ENCODE data around the gene SCD5. TPM values are rescaled to one million over a fixed set of nuclear protein-coding genes. Genes with fewer than 3 reads are reported as not detected.

Gene SCD5
- total and polyA plus RNA-seq, 2 of the 13 experiments (the other 11 are each of a cell fraction or from before 2014, with no cell fraction given), result not detected

GRCh38 chr4:82780752-82781231 lies 17.8 kb downstream of the SCD5 start (continued):
- no peak for TF ChIP-seq ZNF207 (IDR thresholded peaks at IDR 0.05; ENCODE audit: borderline replicate concordance)
- TF ChIP-seq MLLT10 (CRISPR knock-in tag; IDR thresholded peaks at IDR 0.05), result no peak
- no peak for TF ChIP-seq HDAC2 (CRISPR knock-in tag; IDR thresholded peaks at IDR 0.05)
- peak; percentile 14; the same call in 1 of the 2 replicates for TF ChIP-seq TFAP4 (IDR thresholded peaks at IDR 0.05; ENCODE audit: borderline replicate concordance, low read depth)
- TF ChIP-seq ZNF775 (CRISPR knock-in tag; IDR thresholded peaks at IDR 0.05; ENCODE audit: borderline replicate concordance), result no peak
- no peak for TF ChIP-seq ZNF337 (CRISPR knock-in tag; IDR thresholded peaks at IDR 0.05; ENCODE audit: borderline replicate concordance, low read depth)
- no peak for TF ChIP-seq TFDP1 (CRISPR knock-in tag; IDR thresholded peaks at IDR 0.05; ENCODE audit: borderline replicate concordance)
- TF ChIP-seq ZNF263 (CRISPR knock-in tag; IDR thresholded peaks at IDR 0.05), result no peak
- no peak for TF ChIP-seq ZNF552 (CRISPR knock-in tag; IDR thresholded peaks at IDR 0.05; ENCODE audit: borderline replicate concordance)
- peak; percentile 9; the same call in 1 of the 2 replicates for TF ChIP-seq ARID5B (CRISPR knock-in tag; IDR thresholded peaks at IDR 0.05)
- no peak for TF ChIP-seq CENPX (CRISPR knock-in tag; IDR thresholded peaks at IDR 0.05)
- TF ChIP-seq SMAD1 (CRISPR knock-in tag; IDR thresholded peaks at IDR 0.05; ENCODE audit: borderline replicate concordance, low read depth), result no peak
- no peak for TF ChIP-seq ZSCAN9 (CRISPR knock-in tag; IDR thresholded peaks at IDR 0.05; ENCODE audit: borderline replicate concordance)
- no peak for TF ChIP-seq ZNF362 (CRISPR knock-in tag; IDR thresholded peaks at IDR 0.05; ENCODE audit: borderline replicate concordance)
- 0 out of 2 replicates have a peak, but pooled peaks have one; percentile 5 for TF ChIP-seq SMC3 (IDR thresholded peaks at IDR 0.05; ENCODE audit: low read length)
- no peak for TF ChIP-seq ZNF816 (CRISPR knock-in tag; IDR thresholded peaks at IDR 0.05; ENCODE audit: borderline replicate concordance)
- TF ChIP-seq HES4 (CRISPR knock-in tag; IDR thresholded peaks at IDR 0.05; ENCODE audit: borderline replicate concordance), result no peak
- TF ChIP-seq MXI1 (IDR thresholded peaks at IDR 0.05; ENCODE audit: borderline replicate concordance, low read depth, low read length), result no peak
- no peak for TF ChIP-seq ZNF253 (CRISPR knock-in tag; IDR thresholded peaks at IDR 0.05; ENCODE audit: borderline replicate concordance)
- no peak for TF ChIP-seq HINFP (CRISPR knock-in tag; IDR thresholded peaks at IDR 0.05; ENCODE audit: low read depth)
- TF ChIP-seq TMF1 (CRISPR knock-in tag; IDR thresholded peaks at IDR 0.05; ENCODE audit: low read depth), result no peak
- TF ChIP-seq MIER2 (CRISPR knock-in tag; IDR thresholded peaks at IDR 0.05), result no peak
- no peak for TF ChIP-seq SP5 (CRISPR knock-in tag; IDR thresholded peaks at IDR 0.05; ENCODE audit: borderline replicate concordance, low read depth)
